Transverse colon (tissue), 4 donors: ENCODE data around the gene MTMR12. TPM values are rescaled to one million over a fixed set of nuclear protein-coding genes. Genes with fewer than 3 reads are reported as not detected.
A peak's percentile ranks its signal among the peaks of the same experiment; 100 is the strongest.

Experiments
- DNase-seq: peaks from one replicate; pipeline ENCODE4 v3.0.0-alpha.2; 2019
- H3K27ac ChIP-seq, 4 donors: fragments of 200-600 bp; sonication (generic); 2 replicates each; pipeline ENCODE4 v1.5.1; 2016 to 2018; ENCODE audit warnings: inconsistent platforms in 4 of 4
- H3K27me3 ChIP-seq: fragments of 200-600 bp; sonication (generic); 2 replicates; pipeline ENCODE4 v1.5.1; 2017; ENCODE audit warnings: inconsistent platforms
- H3K36me3 ChIP-seq, 4 donors: fragments of 200-600 bp; sonication (generic); 2 replicates each; pipeline ENCODE4 v1.5.1; 2017 to 2019; ENCODE audit warnings: inconsistent platforms in 4 of 4
- H3K4me1 ChIP-seq, 4 donors: fragments of 200-600 bp; sonication (generic); 2 replicates each; pipeline ENCODE4 v1.5.1; 2017 to 2020; ENCODE audit warnings: inconsistent platforms in 4 of 4
- H3K4me3 ChIP-seq, 4 donors: fragments of 200-600 bp; sonication (generic); 1 replicate in 1 of 4; 2 replicates in 3 of 4; pipeline versions ENCODE4 v1.5.1 to v1.6.1; 2017 to 2019; ENCODE audit warnings: inconsistent platforms in 4 of 4
- H3K9me3 ChIP-seq, 2 donors: fragments of 200-600 bp; sonication (generic); 2 replicates each; pipeline ENCODE4 v1.5.1; 2017 to 2019; ENCODE audit warnings: inconsistent platforms in 2 of 2
- EP300 ChIP-seq: sonication (generic); formaldehyde crosslinking; IDR thresholded peaks from one replicate; pipeline ENCODE4 v1.6.1; 2017; ENCODE audit warnings: antibody characterized with exemption, low read depth
- POLR2A ChIP-seq: fragments of 450-650 bp; IDR thresholded peaks from one replicate; pipeline ENCODE4 v1.6.1; 2016; ENCODE audit warnings: antibody characterized with exemption, mild to moderate bottlenecking, moderate library complexity
- POLR2AphosphoS5 ChIP-seq, 3 donors: sonication (generic); formaldehyde crosslinking; IDR thresholded peaks; one replicate each; pipeline ENCODE4 v1.6.1; 2016; ENCODE audit warnings: antibody characterized with exemption in 3 of 3
- WGBS, 2 donors: methylation state at CpG; one replicate each; pipeline ENCODE4 v1.1.5; 2018; ENCODE audit warnings: low coverage in 1 of 2; 5-methylcytosine and 5-hydroxymethylcytosine counted together
- in situ Hi-C, 4 donors: fragments of 200-750 bp; cut with MboI; loops; one replicate each; pipeline versions ENCODE4 v1.15.0 to v1.15.1; 2017; ENCODE audit warnings: low sequenced_read_pairs in 3 of 4, low pct_ligation_motif_present in 1 of 4, low pct_unique_long_range_greater_than_20kb in 1 of 4
- intact Hi-C: fragments of 100-400 bp; cut with DNase I; formaldehyde crosslinking; loops from one replicate; pipeline ENCODE4 v1.15.1; 2023; ENCODE audit warnings: low total_unique reads
- total RNA-seq, 4 donors: library from RNA; depleted of rRNA; stranded (reverse); fragments of >200 nt; gene quantifications; one replicate each; pipeline ENCODE4 v1.1.0, GENCODE V29; 2016
- TF ChIP-seq, protein P1 (sequence below), 5 experiments: fragments of 200-600 bp in 3 of 5; fragments of 450-650 bp in 2 of 5; sonication (generic) in 3 of 5; IDR thresholded peaks; 1 replicate in 2 of 5; 2 replicates in 3 of 5; pipeline ENCODE4 v1.5.1; 2016 to 2017; ENCODE audit warnings: antibody characterized with exemption in 5 of 5, inconsistent platforms in 3 of 5, mild to moderate bottlenecking in 2 of 5, moderate library complexity in 1 of 5

Gene MTMR12
- total RNA-seq, 4 donors from 2014 or later, result 10.1 to 27.9 (median 16.1) TPM

DNA sequence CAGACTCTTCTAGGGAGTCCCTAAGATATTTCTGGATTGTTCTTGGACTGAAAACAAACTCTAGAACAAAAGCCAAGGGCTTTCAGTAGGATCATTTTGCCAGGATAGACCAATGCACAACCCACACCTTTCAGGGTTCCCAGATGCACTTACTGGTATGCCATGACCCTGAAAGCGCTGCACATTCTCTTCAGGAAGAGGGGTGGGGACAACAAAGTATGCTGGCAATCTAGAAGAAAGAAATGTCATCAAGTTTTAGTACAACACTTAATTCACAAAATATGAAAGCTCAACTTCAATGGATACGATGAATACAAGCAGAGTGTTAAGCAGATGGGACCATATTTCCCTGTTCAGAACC lies 57.2 kb downstream of the MTMR12 start:
- H3K9me3 ChIP-seq, result no peaks in the 10 kb centered on the region
- 82 to 98% methylated on average over 1 to 2 of the region's 2 CpGs for WGBS, 2 donors
- TF ChIP-seq, protein P1, sequence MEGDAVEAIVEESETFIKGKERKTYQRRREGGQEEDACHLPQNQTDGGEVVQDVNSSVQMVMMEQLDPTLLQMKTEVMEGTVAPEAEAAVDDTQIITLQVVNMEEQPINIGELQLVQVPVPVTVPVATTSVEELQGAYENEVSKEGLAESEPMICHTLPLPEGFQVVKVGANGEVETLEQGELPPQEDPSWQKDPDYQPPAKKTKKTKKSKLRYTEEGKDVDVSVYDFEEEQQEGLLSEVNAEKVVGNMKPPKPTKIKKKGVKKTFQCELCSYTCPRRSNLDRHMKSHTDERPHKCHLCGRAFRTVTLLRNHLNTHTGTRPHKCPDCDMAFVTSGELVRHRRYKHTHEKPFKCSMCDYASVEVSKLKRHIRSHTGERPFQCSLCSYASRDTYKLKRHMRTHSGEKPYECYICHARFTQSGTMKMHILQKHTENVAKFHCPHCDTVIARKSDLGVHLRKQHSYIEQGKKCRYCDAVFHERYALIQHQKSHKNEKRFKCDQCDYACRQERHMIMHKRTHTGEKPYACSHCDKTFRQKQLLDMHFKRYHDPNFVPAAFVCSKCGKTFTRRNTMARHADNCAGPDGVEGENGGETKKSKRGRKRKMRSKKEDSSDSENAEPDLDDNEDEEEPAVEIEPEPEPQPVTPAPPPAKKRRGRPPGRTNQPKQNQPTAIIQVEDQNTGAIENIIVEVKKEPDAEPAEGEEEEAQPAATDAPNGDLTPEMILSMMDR (IDR thresholded peaks at IDR 0.05), result no peak
- no peak overlapping the region for H3K4me3 ChIP-seq
- peaks cover 0 to 30% (median 10%) of the 10 kb centered on the region in 4 donors for H3K36me3 ChIP-seq
- no peaks in the 10 kb centered on the region for H3K4me1 ChIP-seq
- intact Hi-C loops, result no loop called here
- H3K27ac ChIP-seq, result peak overlapping the region in 2 of 4 donors; percentile 14 to 30
- in situ Hi-C loops, result no loop called here
- H3K27me3 ChIP-seq, result no peaks in the 10 kb centered on the region
- no peak for DNase-seq

DNA sequence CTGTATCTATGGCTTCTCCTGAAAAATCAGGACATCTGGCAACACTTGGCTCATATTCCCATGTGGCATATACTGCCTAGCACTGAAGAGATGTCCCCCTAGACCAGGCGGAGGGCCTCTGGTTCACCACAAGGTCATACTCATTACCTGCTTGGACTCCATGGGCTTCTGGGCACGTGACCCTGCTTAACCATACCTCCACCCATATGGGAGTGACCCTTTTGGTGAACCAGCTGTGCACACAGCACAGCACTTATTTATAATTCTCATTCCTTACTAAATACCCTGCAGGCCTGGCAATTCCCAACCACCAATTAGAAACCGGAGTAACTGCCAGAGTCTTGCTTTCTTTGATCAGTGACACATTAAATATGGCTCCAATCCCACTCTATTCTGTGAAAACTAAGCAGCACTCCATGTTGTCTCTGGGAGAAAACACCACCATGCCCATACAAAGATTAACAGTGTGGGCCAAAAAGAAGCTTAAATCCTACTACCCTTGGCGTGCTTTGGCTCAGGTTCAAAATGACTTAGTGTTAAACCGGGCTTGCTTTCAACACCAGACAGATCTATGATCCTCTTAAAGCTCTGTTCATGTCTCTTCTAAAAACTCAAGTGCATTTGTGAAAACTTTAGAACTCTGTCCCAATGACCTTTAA lies 57.7 kb downstream of the MTMR12 start:
- H3K4me3 ChIP-seq, result no peak overlapping the region
- no peaks in the 10 kb centered on the region for H3K9me3 ChIP-seq
- no peak for DNase-seq
- no peaks in the 10 kb centered on the region for H3K4me1 ChIP-seq
- intact Hi-C loops (no loop called here), in situ Hi-C loops (no loop called here)
- H3K27me3 ChIP-seq, result no peaks in the 10 kb centered on the region
- TF ChIP-seq, protein P1 (IDR thresholded peaks at IDR 0.05), result no peak
- TF ChIP-seq EP300, result no peak
- no peak for TF ChIP-seq POLR2AphosphoS5 (IDR thresholded peaks at IDR 0.05)
- TF ChIP-seq POLR2A, result no peak
- no peak overlapping the region for H3K27ac ChIP-seq
- peaks cover 0 to 30% (median 10%) of the 10 kb centered on the region in 4 donors for H3K36me3 ChIP-seq
- WGBS, 2 donors, result 71 to 73% methylated on average over 4 to 5 of the region's 5 CpGs

DNA sequence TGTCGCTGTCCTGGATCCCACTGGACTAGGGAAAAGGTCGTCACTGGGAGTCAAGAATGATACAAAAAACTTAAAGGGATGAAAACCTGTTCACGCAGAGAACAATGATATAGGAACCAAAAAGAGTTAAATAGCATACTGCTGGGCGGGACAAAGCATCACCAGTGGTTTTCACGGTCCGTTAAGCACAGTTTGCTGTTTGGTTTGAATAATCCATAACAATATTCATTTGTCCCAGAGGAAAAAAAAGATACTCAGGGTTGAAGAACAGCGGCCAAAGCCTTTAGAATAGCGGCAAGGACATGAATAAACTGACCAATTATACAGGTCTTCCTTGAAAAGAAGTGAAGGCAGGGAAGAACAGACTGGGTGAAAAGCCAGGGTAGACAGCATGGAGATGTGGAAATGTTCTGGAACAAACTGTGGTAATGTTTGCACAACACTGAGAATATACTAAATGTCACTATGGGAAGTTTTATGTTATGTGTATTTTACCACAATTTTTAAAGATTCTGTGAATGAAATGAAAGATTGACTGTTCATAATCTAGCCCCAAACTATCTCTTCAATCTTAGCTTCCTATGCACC lies 60.8 kb downstream of the MTMR12 start:
- DNase-seq, result no peak
- no peaks in the 10 kb centered on the region for H3K9me3 ChIP-seq
- H3K4me3 ChIP-seq, result no peak overlapping the region
- peaks cover 0 to 34% (median 16%) of the 10 kb centered on the region in 4 donors for H3K36me3 ChIP-seq
- no peak overlapping the region for H3K27ac ChIP-seq
- WGBS, 2 donors, result 85 to 93% methylated on average over 8 of the region's 8 CpGs
- H3K27me3 ChIP-seq, result no peaks in the 10 kb centered on the region
- in situ Hi-C loops, result no loop called here
- H3K4me1 ChIP-seq, result no peaks in the 10 kb centered on the region
- intact Hi-C loops, result no loop called here
- TF ChIP-seq POLR2A (no peak), POLR2AphosphoS5 (IDR thresholded peaks at IDR 0.05) (no peak), EP300 (no peak)
- TF ChIP-seq, protein P1 (IDR thresholded peaks at IDR 0.05), result no peak

DNA sequence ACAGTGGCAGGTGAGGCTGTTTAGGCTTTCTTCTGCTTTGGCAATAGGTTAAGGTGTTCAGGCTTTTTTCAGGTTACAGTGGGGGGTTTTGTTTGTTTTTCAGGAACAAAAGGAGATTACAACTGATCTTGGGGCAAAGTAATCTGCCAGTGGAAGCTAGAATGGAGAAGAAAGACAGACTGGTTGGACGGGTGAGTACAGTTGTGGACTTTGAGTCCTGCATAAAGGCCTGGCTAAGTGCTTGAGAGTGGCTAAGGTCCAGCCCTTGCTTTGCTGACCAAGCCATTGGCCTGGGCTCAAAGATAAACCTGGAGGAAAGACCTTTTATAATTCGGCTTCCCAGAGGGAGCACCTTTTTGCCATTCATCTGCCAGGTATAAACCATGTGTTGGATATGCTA lies 63.1 kb downstream of the MTMR12 start:
- 61 to 80% methylated on average over 1 to 2 of the region's 2 CpGs for WGBS, 2 donors
- TF ChIP-seq POLR2AphosphoS5 (IDR thresholded peaks at IDR 0.05) (no peak), POLR2A (no peak), EP300 (no peak)
- TF ChIP-seq, protein P1 (IDR thresholded peaks at IDR 0.05), result no peak
- Histone ChIP-seq H3K27ac (no peak overlapping the region), H3K4me1 (no peaks in the 10 kb centered on the region), H3K4me3 (no peak overlapping the region), H3K36me3 (peaks cover 0 to 48% (median 19%) of the 10 kb centered on the region in 4 donors), H3K27me3 (no peaks in the 10 kb centered on the region), H3K9me3 (no peaks in the 10 kb centered on the region)
- in situ Hi-C loops (loop anchor here in 2 of 4 donors (25.0 kb wide), 3 partner anchors 88 to 363 kb away; partner anchors contain the start of gene SUB1 (in 1 of the 2)), intact Hi-C loops (no loop called here)
- no peak for DNase-seq
